Cerebellar cortex (tissue), 1 donor: Measurements from ENCODE around the gene RIMS4.
"Not testable (repeated sequence)": the region's sequence is repeated elsewhere in the genome, so short reads cannot be mapped to it uniquely, and the experiment has no call there.

ENCODE experiments used
- DNase-seq: peaks from one replicate; pipeline ENCODE4 v3.0.0-alpha.2; 2015; ENCODE audit warnings: low spot score

Gene RIMS4

DNA sequence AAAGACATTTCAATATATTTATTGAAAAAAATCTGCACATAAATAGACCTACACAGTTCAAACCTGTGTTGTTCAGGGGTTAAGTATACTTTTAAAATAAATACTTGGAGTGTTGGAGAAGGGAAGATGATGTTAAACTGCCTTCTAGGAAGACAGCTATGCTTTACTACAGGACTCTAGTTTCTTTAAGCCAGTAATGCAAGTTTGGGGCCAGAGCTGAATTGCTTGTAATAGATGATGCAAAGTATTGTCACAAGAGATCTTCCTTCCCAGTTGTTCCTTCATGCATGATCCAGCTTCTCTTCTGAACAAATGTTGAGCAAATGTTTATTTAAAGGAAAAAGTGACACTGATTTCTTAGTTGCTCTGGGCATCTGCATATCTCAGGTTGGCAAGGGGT, 20.2 kb upstream of the RIMS4 start:
- no peak for DNase-seq

DNA sequence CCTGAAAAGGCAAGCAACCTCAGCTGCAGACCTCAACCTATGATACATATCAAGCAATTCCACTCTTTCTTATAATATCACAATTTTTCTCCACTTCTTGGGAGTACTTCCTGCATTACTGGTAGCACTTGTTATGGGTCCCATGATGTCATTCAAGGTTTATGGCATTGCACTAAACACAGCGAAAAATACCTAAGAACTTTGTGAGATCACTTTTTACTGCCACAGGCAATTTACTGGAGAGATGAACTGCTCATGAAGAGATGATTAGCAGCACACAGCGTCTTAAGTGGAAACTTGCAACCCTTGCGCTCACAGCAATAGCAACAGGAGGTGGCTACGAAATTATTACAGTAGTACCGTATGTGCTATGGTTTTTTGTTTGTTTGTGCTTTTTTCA, 19.3 kb upstream of the RIMS4 start:
- no peak for DNase-seq

DNA sequence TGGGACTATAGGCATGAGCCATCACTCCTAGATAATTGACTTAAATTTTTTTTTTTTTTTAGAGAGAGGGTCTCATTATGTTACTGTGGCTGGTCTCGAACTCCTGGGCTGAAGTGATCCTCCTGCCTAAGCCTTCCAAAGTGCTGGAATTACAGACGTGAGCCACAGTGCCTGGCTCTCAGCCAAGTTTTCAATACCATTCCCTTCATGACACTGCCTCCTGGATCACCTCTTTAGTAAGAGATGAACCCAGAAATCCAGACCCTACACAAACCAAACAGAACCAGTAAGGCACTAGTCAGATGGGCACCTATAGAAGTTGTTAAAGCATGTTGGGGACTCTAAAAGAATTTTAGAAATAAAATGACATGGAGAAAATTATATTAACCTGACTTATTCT, 18.3 kb upstream of the RIMS4 start:
- no peak for DNase-seq

DNA sequence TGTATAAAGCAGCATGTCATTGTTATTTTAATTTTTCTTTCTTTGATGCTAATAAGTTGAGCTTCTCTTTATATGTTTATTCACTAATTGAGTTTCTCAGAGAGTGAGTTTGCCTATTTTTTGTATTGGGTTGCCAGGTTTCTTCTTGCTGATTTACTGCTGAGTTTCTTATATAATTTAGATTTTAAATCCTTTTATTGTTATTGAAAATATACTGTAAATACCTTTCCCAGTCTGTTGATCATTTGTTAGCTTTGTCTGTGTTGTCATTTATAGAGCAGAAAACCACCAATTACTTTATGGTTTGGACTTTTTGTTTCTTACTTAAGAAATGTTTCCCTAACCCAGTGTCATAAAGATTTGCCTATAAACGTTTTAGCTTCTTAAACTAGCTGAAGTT, 17.1 kb upstream of the RIMS4 start:
- DNase-seq, result no peak

DNA sequence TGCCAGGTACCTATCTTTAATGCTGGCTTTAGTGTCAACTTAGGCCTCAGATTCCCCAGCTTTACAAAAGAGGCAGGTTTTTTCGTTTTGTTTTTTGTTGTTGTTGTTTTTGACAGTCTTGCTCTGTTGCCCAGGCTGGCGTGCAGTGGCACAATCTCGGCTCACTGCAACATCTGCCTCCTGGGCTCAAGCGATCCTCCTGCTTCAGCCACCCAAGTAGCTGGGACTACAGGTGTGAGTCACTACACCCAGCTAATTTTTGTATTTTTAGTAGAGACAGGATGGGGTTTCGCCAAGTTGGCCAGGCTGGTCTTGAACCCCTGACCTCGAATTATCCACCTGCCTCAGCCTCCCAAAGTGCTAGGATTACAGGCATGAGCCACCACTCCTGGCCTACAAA, 11.2 kb upstream of the RIMS4 start:
- DNase-seq, result not testable (repeated sequence)

DNA sequence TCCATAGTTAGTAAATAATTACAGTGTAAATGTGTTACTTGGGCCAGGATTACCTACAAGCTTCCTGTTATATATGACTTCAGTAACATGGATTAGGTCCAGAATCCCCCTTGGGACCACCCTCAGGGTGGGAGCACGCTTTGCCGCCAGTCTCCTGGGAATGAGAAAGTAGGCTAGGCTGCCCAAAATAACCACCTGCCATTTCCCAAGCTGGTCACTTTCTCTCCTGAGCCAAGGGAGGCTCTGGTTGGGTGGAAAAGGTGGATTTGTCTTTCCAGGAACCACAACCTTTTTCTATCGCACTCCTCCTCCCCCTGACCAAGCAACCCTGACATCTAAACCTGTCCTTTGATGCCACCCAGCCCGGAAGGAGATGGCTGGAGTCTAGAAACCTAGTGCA, 9.6 kb upstream of the RIMS4 start:
- DNase-seq, result peak; percentile 33

DNA sequence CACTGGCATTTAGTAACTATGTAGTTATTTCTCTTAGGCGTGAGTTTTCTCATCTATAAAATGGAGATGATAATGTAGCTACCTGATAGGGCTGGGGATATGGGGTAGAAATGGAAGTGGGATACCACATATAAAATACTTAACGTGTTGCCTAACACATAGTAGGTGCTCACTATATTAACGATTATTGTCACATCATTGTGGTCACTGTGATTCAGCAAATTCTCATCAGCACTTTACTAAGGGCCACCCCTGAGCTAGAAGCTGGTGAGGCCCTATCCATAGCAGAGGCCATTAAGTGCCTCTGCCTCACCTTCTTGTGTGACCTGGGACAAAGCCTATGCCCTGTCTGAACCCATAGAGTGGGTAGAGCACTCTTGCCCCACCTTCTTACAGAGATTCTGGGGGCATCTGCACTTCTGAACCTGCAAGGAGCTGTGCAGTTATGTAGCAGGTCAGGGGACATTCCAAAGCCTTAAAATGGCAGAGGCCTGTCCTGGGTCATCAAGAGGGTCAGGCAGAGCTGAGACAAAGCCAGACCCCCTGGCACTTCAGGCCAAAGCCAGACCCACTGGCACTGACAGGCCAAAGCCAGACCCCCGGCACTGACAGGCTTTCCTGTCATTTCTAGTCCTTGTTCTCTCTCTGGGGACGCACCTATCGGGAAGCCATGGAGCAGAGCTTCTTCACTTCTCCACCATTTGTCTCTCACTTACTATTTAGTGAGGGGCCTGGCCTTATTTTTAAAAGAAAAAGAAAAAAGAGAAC, 7.0 kb upstream of the RIMS4 start:
- DNase-seq, result no peak

DNA sequence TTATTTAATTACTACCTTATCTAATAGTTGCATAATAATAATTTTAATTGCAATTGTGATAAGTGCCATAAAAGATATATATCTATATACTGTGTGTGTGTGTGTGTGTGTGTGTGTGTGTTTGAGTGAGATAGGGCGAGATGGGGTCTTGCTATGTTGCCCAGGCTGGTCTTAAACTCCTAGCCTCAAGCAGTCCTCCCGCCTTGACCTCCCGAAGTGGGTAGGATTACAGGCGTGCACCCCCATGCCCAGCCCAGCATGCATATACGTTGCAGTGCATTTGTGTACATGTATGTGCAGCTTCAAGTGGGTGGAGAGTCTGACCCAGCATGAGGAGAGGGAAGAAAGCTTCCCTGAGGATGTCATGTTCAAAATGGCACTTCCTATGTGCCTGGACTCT, 4.6 kb upstream of the RIMS4 start:
- DNase-seq, result no peak

DNA sequence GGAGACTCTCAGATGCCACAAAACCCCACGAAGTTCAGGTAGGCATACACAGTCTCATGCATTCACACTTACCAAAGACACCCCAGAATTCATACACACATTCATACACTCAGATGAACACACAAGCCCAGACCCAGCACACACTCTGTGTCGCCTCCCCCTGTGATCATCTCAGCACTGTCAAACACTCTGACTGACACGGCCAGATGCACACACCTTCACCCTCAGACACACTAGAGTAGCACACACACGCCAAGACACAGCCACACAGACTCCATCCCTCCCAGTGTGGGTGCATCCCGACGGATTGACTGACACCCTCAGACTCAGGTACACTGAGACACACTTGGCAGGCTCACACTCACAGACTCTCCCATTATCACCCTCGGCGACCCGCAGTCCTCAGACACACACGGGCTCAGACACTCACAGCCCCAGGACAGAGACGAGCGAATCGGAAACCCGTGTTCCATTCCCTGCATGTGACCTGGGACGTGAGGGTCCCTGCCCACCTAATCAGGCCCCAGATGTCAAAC, 872 bp upstream of the RIMS4 start:
- no peak for DNase-seq

DNA sequence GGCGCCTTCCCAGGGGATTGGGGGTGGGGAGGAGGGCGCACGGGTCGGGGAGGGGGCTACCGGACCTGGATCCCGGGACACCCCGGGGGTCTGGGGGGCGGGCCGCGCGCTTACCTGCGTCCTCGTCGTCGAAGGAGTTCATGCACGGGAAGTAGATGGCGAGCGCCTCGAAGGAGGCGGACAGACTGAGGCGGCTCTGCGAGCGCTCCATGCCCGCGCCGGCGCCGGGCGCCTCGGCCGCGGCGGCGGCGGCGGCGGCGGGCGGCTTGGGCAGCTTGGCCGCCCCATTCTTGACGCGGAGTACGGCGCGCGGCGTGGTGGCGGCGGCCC, 320 bp downstream of the RIMS4 start:
- DNase-seq, result no peak

DNA sequence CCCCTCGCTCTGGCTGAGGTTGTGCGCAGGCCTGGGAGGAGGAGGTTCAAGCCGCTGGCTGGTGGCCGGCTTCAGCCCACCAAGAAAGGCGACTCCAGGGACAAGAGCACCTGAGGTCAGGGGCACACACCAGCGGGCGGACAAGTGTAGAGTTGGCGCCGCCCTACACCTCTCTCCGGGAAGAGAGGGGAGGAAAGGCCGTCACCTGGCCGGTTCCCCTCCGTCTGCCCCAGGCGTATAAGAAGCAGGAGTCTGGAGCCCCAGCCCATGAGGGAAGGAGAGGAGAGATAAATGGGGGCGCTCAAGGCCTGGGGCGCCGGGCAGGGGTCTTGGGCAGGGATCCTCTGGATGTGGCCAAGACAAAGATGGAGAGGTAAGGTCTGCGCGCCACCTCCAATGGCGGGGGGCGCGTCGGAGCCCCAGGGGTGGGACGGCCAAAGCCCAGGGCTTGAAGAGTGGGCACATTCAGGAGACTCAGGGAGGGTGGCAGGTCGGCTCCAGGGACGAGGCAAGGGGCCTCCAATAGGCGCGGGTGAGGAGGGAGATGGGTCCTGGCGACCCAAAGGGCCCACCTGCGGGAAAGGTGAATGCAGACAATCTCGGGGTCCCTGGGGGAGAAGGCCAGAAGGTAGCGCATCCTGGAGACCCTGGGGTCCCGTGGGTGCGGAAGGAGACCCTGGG, 826 bp downstream of the RIMS4 start:
- DNase-seq, result peak; percentile 25

DNA sequence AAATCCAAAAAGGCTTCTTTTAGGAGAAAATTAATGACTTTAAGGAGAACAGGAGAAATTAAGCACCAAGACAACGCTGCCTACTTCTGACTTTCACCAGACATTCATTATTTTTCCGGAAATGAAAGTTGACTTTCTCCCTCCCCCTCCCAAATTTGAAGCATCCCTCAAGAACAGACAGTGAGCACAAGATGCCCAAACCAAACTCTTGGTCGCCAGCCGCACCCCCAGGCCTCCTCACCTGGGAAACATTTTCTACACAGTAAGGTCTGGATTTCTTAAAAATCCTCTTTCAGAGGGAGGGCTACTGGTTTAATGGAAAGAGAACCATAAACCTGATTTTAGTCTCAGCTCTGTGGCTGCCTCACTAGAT, 2.7 kb downstream of the RIMS4 start:
- no peak for DNase-seq

DNA sequence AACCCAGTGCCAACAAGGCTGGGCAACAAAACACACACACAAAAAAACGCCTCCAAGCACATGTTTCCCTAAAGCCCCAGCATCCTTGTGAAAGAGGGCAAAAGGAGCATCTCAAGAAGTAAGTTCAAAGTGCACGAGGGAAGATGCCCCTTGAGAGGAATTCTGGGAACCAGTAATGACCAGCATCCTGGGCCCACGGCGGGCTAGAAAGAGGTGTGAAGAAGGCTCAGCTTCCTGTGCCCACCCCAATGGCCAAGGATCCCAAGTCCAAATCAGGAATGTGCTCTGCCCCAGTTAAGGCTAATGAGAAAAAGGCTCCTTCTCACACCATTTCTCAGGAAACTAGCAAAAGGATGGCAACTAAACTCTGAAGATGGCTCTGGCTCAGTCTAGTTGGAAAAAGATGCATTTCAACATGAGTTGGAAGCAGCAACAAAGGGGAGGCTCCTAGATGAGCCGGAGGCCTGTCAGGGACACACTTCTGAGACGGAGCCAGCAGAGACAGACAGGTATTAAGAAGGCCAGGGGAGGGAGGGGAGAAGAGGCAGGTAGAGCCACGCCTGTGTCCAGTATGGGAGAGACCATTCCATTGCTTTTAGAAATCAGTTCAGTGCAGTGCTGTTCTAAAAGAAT, 3.2 kb downstream of the RIMS4 start:
- peak; percentile 33 for DNase-seq

DNA sequence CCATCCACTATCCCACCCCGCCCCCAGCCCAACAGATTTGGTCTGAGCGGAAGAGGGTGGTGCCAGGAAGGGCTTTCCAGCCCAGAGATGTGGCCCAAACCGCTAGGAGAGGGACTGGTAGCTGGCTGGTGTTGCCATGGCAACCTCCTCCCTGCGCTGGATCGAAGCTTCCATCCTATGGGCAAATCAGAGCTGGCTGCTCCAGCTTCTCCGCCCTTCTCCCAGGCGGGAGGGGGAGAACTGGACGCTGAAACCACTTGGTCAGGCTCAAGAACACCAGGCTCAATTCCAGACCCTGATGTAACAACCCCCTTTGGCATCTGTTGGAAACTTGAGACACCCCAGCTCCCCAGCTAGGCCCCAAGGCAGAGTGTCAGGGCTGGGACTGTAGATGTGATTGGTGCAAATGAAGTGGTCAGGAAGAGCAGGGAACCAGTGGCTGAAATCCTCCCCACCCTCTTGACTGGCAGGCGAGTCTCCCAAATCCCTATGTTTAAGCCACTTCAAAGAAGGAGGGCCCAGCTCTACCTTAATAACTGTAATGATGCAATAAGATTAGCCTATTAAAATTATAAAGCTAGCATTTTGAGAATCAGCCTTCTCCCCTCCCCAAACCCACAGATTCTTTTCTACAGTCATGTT, 4.2 kb downstream of the RIMS4 start:
- DNase-seq, result peak; percentile 89

DNA sequence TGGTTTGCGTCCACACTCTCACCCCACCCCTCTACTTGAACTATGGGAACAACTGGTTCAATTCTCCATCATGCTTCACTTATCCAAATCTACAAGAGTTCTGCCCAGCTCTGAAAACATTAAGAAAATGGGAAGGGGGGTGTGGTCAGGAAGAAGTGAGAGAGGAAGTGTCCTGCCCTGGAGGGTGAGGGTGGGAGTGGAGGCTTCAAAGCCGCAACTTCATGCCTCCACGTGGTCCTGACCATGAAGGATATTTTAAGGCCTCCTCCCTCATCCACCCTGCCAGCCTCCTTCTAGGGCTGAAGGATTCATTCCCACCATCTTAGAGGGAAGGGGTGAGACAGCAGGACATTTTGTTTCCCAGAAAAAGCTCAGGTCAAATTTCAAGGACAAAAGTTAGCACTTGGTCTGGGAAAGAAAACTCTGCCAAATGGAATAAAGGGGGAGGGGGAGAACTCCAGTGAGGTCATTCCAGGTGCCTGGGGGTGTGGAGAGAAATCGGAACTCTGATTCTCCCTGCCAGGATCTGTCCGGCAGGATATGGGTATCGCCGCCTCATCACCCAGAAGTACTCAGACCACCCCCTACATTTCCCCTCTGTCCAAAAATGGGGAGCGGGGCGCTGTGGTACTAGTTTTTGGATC, 4.9 kb downstream of the RIMS4 start:
- DNase-seq, result no peak

DNA sequence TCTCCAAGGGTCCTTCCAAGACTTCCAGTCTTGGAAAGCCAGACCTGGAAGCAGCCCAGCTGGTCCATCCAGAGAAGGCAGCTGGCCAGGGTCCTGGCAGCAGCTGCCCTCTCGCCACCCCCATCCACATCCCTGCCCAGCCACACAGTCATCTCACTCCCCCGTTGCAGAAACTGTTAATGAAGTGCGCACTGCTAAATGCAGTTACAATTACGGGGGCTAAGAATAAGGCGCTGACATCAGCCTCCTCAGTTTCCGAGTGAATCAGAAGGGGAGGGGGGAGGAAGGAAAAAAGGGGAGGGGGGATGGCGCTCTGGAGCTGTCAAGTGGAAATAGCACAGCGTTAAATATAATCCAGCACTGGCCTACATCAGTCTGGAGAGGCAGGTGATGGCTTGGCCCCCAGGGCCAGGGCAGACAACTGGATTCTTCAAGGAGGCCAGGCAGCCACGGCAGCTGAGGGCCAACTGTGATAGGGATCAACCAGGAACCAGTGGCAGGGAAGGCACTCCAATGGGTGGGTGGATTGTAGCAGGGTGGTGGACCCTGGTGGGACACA, 6.9 kb downstream of the RIMS4 start:
- no peak for DNase-seq

DNA sequence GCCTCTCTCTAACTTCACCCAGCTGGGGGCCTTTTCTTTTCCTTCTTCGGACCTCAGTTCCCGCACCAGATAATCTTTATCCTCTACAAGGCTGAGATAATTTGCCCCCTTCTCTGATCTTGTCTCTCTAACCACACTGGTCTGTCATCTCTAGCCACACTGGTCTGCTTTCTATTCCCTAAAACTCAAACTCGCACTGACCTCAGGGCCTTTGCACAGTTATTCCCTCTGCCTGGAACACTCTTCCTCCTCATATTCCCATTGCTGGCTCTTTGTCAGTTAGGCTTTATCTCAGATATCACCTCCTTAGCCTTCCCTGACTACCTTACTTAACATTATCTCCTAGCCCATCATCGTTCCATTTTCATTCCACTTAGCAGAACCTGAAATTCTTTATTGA, 7.6 kb downstream of the RIMS4 start:
- DNase-seq, result no peak

DNA sequence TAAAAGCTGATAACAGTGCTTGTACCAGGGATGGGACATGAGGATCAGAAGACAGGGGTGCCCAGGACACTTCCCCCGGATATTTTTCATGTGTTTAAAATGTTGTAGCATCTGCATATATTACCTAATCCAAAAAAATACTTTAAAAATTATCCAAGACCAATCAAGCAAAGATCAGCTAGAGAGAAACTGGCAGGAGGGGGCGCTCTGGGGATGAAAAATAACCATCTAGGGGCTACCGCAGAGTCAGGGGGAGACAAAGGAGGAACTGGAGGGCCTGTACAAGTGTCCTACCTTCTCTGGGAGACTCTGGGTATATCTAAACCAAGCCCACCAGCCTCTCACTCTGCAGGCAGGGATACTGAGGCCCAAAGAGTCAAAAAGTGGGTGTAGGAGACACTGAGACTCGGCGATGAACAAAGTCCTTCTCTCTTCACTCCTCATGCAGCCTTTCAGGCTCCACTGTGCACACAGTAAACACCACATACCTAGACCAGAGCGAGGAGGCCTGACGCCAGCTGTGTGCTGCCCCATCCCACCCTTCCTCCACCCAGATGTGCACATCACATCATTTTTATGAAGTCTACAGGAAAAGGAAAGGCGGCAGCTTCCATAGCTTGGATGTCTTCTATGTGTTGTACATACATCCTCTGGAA, 9.8 kb downstream of the RIMS4 start:
- peak; percentile 29 for DNase-seq

DNA sequence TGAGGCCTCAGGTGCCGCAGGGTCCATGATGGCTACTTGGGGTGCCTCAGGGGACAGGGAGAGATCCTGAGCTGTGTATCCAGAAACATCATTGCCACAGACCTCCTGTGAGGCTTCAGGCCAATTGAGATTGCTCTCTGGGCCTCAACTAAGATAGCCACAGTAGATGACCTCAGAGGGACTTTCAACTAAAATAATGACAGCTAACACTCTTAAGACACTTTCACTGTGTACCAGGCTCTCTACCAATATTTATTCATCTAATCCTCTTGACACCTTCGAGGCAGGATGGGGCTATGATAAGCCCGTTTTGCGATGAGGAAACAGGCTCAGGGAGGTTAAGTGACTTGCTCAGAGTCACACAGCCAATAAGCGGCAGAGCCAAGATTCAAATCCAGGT, 10.7 kb downstream of the RIMS4 start:
- DNase-seq, result no peak

DNA sequence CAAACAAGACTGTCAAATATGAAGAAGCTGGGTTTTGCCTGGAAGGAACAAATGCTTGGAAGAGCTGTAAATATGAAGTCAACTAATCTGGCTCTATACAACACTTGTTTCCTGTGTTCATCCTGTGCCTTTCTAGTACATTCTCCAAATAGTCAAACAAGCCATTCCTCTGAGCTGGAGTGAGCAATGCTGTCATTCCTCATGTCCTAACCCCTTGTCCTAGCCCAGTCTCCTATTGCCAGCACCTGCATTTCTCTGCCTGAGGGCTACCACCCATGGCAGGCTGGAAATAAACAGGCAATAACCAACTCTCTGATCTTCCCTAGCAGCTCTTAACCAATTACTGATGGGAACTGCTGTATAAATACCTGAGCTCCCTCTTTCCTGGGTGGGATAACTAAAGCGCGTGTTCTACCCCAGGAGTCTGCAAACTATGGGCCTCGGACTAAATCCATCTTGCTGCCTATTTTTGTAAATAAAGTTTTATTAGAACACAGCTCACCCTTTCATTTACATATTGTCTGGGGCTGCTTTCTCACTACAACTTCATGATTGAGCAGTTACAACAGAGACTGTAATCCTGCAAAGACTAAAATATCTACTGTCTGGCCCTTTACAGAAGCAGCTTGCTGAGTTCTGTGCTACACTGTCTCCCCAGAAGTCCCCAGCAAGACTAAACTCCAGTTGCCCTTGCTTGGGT, 13.4 kb downstream of the RIMS4 start:
- DNase-seq, result no peak

DNA sequence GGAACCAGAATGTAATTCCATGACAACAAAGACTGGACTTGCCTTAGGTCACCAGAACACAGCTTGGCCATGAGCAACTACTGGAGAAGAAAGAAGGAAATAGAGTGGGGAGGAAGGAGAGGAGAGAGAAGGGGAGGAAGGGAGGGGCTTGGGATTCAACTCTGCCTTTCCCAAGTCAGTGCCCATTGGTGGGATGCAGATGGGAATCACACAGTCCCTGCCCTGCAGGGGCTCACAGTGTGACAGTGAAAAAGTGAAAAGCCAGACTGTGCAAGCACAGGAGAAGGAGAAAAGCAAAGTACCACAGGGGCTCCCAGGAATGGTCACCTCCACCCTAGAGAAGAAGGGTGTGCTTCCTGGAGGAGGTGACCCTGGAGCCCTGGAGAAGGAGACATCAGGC, 14.0 kb downstream of the RIMS4 start:
- no peak for DNase-seq
